NCI-H187 treated with DMSO at 0.1 percent for 48 hours (cell line): ENCODE results near the gene PKIG.
"Not testable (repeated sequence)": the region's sequence is repeated elsewhere in the genome, so short reads cannot be mapped to it uniquely, and the experiment has no call there.

Experiments used
- DNase-seq: peaks from one replicate; lab custom pipeline; 2025; lab: John Stamatoyannopoulos, UW

PKIG gene

GRCh38 chr20:44572551-44573500 lies 9.6 kb upstream of the PKIG start:
- no peak for DNase-seq

GRCh38 chr20:44573501-44573869 lies 8.9 kb upstream of the PKIG start:
- DNase-seq = no peak

- DNase-seq = no peak
Measured at GRCh38 chr20:44574372-44574771, 8.0 kb upstream of the PKIG start.

DNA sequence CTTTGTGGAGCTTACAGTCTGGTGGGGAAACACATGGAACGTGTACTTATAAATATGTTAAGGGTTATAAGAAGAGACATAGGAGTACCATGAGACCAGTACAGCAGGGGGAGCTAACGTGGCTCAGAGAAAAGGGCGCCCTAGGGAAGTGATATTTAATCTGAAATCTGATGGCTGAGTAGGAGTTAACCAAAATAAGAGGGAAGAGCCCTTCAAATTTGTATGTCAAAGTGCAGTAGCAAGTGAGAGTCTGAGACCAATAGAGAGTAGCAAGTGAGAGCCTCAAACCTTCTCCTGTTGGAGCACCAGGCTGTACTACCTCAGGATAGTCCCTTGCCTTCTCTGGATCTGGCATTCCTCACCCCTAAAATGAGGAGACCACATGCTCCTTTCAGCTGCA lies 6.1 kb upstream of the PKIG start:
- no peak for DNase-seq

DNA sequence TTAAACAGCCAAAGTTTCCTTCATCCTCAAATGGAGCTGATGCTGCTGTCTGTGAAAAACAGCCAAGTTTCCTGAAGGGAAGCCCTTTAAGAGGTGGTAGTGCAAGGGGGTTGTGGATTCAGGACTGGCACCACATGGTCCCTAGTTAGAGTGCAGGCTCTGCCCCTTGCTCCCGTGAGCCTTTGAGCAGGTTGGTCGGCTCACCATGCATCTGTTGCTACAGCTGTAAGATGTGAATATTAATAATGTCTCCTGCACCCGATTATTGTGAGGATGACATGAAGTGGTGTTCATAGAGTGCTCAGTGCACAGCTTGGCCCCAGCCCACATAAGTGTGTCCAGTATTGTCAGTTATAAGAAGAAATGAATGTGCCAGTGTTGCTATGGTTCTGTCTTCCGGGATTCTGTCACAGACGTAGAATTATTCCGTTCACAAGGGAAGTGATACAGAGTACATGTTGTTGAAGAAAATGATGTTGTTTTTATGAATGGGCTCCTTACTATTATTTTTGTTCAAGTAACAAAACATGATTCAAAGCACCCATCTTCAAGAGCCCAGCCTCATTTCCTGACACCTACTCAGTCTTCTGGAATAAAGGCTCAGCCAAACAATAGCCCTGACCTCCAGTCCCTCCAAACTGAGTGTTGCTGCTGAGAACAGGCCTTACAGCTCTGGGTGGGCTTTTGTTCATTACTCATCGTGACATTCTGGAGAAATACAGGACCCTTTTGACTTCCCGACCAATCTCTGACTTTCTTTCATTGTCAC lies 2.9 kb upstream of the PKIG start:
- no peak for DNase-seq

DNA sequence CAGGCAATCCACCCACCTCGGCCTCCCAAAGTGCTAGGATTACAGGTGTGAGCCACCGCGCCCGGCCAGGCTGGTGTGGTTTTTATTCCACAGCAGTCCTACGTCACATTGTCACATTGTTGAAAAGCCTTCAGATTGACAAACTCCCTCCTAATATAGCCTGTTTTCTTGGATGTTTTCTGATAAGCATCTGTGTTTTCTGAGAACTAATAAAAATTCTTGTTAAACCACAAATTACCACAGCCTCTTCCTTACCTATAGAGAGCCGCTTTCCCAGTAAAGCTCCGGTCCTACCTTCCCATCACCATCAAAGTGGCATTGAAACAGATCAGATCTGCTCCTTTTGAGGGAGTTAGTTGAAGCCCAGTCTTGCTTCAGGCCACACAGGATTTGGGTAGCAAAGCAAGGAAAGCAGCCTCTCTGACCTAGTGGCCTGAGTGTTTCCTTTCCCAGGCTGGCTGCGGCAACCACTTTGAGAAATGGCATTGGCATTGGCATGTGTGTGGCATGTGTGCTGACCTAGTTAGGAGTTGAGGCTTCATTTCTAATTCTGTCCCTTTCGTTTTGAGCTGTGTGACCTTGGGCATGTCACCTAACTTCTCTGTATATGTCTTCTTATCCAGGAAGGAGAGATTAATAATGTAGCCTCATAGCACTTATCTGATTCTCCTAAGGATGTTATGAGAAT lies 1.7 kb upstream of the PKIG start:
- DNase-seq = no peak

GRCh38 chr20:44581515-44581914 lies 864 bp upstream of the PKIG start:
- peak; percentile 35 for DNase-seq

GRCh38 chr20:44583157-44583556 lies 778 bp downstream of the PKIG start:
- no peak for DNase-seq

- DNase-seq = no peak
Measured at GRCh38 chr20:44584162-44584561, 1.8 kb downstream of the PKIG start.

DNA sequence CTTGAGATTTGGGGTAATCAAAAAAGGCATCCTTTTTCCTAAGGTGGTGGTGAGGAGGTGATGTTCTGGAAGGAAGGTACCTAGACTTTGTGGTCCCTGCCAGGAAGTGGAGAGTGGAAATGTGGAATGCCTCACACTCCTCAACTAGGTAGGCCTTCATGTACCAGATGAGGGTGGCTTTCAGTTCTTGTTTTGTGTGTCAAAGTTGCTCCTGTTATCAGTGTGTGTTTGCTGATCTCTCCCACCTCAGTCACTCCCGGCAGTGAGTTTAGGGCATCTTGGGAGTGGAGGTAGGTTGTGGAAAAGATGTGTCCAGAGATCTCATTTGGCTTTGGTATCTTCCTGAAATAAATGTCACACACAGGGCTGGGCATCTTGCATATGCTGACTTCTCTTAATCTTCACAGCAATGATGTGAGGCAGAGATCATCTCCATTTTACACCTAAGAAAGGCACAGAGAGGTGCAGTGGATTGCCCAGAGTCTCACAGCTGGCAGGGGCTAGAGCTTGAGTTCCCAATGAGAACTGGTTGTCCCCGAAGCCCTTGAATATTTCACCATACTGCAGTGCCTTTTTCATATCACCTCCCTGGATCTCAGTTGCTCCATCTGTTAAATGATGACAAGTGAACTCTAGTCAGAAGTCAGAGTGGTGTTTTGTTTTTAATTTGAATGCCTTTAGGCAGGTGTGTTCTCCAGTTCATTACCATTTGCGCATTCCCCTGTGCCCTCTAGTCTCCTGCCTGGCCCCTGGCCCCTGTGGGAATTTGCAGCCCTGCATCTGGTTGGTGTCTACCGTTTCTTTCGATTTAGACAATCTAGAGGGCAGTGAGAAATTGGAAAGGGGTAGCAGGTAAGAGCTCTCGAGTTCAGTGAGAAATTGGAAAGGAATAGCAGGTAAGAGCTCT lies 2.9 kb downstream of the PKIG start:
- DNase-seq = peak; percentile 93

DNA sequence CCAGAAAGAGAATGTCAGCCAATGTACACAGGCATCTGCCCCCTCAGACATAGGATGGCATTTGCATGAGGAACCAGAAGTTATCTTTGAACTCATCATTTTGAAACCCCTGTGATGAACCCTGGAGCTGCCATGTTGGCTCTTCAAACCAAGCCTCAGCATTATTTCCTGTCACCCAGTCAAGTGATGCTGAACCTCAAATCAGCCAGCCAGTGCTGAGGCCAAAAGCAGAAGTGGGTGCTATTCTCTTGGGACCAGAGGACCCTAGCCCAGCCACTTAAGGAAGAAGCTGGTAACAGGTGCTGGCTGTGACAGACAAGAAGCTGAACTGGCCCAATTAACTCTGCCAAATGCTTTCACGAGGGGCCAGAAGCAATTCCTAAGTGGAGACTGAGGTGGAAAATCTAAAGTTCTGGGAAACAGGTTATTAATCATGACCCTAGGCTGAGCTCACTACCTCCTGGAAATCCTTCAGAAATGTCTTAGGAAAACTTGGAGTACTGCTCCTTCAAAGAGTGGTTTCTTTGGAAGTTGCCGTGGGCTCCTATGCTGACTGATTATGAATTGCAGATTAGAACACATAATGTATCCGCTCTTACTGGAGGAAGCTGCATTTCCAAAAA lies 4.0 kb downstream of the PKIG start:
- DNase-seq = no peak

GRCh38 chr20:44587035-44587980 lies 4.9 kb downstream of the PKIG start:
- DNase-seq = no peak

DNA sequence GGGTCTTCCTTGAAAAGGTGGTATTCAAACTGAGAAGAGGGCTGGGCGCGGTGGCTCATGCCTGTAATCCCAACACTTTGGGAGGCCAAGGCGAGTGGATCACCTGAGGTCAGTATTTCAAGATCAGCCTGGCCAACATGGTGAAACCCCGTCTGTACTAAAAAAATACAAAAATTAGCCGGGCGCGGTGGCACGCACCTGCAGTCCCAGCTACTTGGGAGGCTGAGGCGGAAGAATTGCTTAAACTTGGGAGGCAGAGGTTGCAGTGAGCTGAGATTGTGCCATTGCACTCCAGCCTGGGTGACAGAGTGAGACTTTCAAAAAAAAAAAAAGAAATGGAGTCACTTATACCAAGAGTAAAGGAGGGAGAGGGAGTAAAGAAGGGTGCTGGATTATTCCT lies 5.9 kb downstream of the PKIG start:
- not testable (repeated sequence) for DNase-seq

GRCh38 chr20:44589537-44589936 lies 7.2 kb downstream of the PKIG start:
- DNase-seq = no peak

DNA sequence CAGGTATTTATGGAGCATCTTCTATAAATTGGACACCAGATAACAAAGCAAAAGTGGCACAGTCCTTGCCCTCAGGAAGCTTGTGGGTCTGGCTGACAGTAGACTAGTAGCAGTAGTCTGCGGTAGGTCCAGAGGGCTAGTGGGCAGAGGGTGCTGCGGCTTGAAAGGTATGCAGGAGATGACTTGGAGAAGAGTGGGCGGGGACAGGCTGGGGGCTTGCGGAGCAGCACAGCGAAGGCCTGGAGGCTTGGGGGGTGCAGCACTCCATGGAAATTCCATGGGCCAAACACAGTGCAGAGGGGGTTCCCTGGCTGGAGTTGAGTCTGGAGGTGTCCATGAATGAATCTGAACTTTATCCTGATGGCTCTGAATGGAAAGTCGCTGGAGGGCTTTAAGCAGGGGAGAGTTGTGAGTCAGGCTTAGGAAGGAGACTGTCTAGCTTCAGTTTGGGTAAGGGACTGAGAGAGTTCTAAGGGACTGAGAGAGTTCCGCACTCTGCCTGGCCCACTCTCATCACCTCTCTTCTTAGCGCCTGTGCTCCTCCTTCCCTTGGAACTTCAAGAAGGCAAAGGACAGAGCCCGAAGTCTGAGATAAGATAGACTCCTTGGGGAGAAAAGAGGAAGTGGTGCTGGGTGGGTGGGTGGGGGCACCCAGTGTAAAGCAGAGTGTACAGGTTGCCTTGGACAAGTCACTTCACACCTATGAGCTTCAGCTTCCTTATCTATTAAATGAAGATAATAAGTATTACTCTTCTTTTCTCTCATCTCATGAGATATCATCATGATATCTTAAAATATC lies 8.8 kb downstream of the PKIG start:
- no peak for DNase-seq

GRCh38 chr20:44592366-44592765 lies 10.0 kb downstream of the PKIG start:
- no peak for DNase-seq

GRCh38 chr20:44593751-44594150 lies 11.4 kb downstream of the PKIG start:
- DNase-seq = no peak

DNA sequence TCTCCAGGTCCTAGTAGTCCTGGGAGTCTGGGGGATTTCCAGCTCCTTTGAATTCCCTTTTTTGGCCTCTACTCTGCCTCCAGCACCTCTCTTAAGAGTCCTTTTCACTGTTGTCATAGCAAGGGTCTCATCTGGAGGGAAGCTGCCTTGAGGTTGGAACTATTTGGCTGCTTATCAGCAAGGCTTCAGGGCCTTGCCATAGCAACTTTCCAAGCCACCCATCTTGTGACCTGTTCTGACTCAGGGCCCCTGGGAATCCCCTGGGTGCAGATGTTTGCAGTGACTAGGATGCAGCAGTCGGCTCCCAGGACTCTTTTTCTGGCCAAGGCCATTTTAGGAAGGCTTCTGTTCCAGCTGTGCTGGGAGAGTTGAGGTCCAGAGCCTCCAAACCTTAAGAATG lies 12.4 kb downstream of the PKIG start:
- no peak for DNase-seq

GRCh38 chr20:44596010-44596409 lies 13.6 kb downstream of the PKIG start:
- DNase-seq = no peak
